Thyroid gland (tissue), 4 donors: ENCODE measurements around the gene DLG2. TPM values are rescaled to one million over a fixed set of nuclear protein-coding genes. Genes with fewer than 3 reads are reported as not detected.

Experiments used
- DNase-seq, 2 donors: peaks; one replicate each; pipeline ENCODE4 v3.0.0-alpha.2; 2019
- H3K27ac ChIP-seq, 3 donors: fragments of 200-600 bp; sonication (generic); 1 replicate in 2 of 3; 2 replicates in 1 of 3; pipeline ENCODE4 v1.5.1; 2016 to 2019; ENCODE audit warnings: mild to moderate bottlenecking in 1 of 3, moderate library complexity in 1 of 3
- H3K27me3 ChIP-seq: fragments of 200-600 bp; sonication (generic); one replicate; pipeline ENCODE4 v1.5.1; 2019
- H3K36me3 ChIP-seq, 2 donors: fragments of 200-600 bp; sonication (generic); one replicate each; pipeline ENCODE4 v1.5.1; 2016 to 2019
- H3K4me1 ChIP-seq, 2 donors: fragments of 200-600 bp; sonication (generic); one replicate each; pipeline ENCODE4 v1.5.1; 2017 to 2019
- H3K4me3 ChIP-seq, 3 donors: fragments of 200-600 bp; sonication (generic); replicated peaks in 1 of 3; 1 replicate in 2 of 3; 2 replicates in 1 of 3; pipeline ENCODE4 v1.5.1; 2016; ENCODE audit warnings: mild to moderate bottlenecking in 1 of 3
- H3K9me3 ChIP-seq: fragments of 200-600 bp; sonication (generic); one replicate; pipeline ENCODE4 v1.5.1; 2017
- POLR2A ChIP-seq, 2 donors: fragments of 450-650 bp; IDR thresholded peaks; one replicate each; pipeline ENCODE4 v1.6.1; 2017; ENCODE audit warnings: antibody characterized with exemption in 2 of 2, mild to moderate bottlenecking in 2 of 2, moderate library complexity in 1 of 2
- WGBS, 2 donors: methylation state at CpG; one replicate each; pipeline ENCODE4 v1.1.5; 2017; 5-methylcytosine and 5-hydroxymethylcytosine counted together
- intact Hi-C: fragments of 100-400 bp; cut with DNase I; formaldehyde crosslinking; loops from one replicate; pipeline ENCODE4 v1.15.1; 2023
- total RNA-seq, 4 donors: library from RNA; depleted of rRNA; stranded (reverse); fragments of >200 nt; gene quantifications; one replicate each; pipeline ENCODE4 v1.2.3, GENCODE V29; 2016
- TF ChIP-seq, protein P1 (sequence below), 6 experiments: fragments of 200-600 bp in 3 of 6; fragments of 450-650 bp in 3 of 6; sonication (generic) in 3 of 6; IDR thresholded peaks; one replicate each; pipeline ENCODE4 v1.5.1; 2016 to 2019; ENCODE audit warnings: antibody characterized with exemption in 6 of 6, mild to moderate bottlenecking in 2 of 6, inconsistent platforms in 1 of 6, moderate library complexity in 1 of 6

DLG2 gene
- total RNA-seq, 4 donors from 2014 or later: 29.4 to 79.4 (median 42.4) TPM

DNA sequence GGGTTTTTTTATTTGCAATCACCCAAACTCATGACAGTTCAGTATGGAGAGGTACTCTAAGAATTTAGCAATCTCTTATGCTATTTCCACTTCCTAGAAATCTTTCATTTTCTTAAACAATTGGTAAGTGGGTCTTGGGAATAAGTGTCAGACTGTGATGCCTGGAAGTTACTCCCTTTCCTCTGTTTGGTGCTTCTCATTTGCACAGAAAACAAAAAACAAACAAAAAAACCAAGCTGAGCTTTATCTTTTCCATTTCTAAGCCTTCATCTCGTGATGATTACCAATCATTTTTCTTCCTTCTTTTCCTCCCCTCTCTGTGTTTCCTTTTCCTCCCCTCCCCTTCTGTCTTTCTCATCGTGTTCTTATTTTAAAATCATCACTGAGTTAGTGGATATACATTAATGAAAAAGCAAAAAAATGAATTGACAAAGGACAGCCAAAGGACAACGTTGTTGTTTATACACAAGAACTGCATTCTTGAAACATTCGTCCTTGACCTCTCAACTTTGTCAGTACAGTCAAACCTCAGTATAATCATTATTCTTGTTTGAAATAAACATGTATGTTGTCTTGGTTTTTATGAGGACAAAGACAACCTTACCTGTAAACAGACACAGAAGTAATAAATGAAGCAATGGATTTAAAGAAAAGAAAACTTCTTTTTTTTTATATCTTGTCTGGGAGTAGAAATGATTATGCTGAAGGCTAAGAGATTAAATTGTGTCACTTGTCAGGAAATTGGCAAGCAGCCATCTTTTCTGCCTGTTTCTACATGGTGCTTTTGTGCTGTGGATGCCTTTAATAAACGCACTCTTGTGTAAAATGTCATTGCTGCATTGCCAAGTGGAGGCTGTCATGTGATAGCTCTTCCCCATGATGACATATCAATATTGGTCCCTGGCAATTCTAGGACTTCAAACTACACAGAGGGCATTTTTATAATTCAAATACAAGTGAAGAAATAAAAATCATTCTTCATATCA lies 1537.8 kb downstream of the DLG2 start:
- intact Hi-C loops: no loop called here
- no peak overlapping the region for H3K4me3 ChIP-seq
- no peak for TF ChIP-seq POLR2A (IDR thresholded peaks at IDR 0.05)
- TF ChIP-seq, protein P1, sequence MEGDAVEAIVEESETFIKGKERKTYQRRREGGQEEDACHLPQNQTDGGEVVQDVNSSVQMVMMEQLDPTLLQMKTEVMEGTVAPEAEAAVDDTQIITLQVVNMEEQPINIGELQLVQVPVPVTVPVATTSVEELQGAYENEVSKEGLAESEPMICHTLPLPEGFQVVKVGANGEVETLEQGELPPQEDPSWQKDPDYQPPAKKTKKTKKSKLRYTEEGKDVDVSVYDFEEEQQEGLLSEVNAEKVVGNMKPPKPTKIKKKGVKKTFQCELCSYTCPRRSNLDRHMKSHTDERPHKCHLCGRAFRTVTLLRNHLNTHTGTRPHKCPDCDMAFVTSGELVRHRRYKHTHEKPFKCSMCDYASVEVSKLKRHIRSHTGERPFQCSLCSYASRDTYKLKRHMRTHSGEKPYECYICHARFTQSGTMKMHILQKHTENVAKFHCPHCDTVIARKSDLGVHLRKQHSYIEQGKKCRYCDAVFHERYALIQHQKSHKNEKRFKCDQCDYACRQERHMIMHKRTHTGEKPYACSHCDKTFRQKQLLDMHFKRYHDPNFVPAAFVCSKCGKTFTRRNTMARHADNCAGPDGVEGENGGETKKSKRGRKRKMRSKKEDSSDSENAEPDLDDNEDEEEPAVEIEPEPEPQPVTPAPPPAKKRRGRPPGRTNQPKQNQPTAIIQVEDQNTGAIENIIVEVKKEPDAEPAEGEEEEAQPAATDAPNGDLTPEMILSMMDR (IDR thresholded peaks at IDR 0.05): no peak
- H3K36me3 ChIP-seq: no peaks in the 10 kb centered on the region
- peak; percentile 49 to 56 for DNase-seq
- H3K27ac ChIP-seq: no peak overlapping the region
- peaks cover 0 to 5% of the 10 kb centered on the region in 2 donors for H3K4me1 ChIP-seq
- WGBS, 2 donors: 33 to 38% methylated on average over 5 of the region's 5 CpGs
- no peaks in the 10 kb centered on the region for H3K27me3 ChIP-seq
- H3K9me3 ChIP-seq: no peaks in the 10 kb centered on the region

DNA sequence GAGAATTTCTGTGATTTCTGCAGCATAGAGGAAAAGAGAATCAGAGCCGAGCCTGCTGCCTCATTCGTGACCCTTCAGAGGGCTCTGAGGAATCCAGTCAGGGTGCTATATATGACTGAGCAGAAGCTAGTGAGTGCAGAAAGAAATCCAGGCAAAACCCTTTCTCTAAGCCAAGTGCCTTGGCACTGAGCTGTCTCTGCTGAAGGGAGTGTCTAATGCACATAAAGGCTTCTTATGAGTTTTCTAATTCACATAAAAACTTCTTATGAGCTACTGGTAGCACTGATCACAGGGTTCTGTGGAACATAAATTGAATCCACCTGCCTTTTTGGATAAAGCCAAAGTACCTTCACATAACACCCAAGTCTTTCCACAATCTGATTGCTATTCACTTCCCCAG lies 1555.3 kb downstream of the DLG2 start:
- no peaks in the 10 kb centered on the region for H3K9me3 ChIP-seq
- no peak for DNase-seq
- TF ChIP-seq POLR2A (IDR thresholded peaks at IDR 0.05): no peak
- TF ChIP-seq, protein P1 (IDR thresholded peaks at IDR 0.05): no peak
- WGBS, 2 donors: 78 to 87% methylated on average over 2 of the region's 2 CpGs
- no peaks in the 10 kb centered on the region for H3K36me3 ChIP-seq
- intact Hi-C loops: no loop called here
- no peak overlapping the region for H3K4me3 ChIP-seq
- H3K27ac ChIP-seq: no peak overlapping the region
- no peaks in the 10 kb centered on the region for H3K27me3 ChIP-seq
- no peaks in the 10 kb centered on the region for H3K4me1 ChIP-seq

DNA sequence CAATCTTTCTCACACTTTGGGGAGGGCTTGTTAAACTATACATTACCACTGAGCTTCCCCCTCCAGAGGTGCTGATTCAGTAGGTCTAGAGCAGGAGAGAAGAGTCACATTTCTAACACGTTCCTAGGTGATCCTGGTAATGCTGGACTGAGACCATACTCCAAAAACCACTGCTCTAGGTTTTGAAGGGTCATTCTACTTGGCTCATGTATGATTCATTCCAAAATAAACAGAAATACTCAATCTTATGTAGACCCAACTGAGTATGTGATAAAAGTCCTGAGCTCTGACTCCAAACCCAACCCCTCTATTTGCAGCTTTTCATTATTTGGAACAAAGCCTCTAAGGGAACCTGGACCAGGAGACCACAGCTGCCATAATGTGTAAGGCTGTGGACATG lies 1558.1 kb downstream of the DLG2 start:
- H3K27me3 ChIP-seq: no peaks in the 10 kb centered on the region
- no peak for DNase-seq
- 50 to 52% methylated on average over 1 of the region's 1 CpG for WGBS, 2 donors
- no peaks in the 10 kb centered on the region for H3K9me3 ChIP-seq
- H3K4me3 ChIP-seq: no peak overlapping the region
- H3K27ac ChIP-seq: no peak overlapping the region
- intact Hi-C loops: no loop called here
- no peaks in the 10 kb centered on the region for H3K4me1 ChIP-seq
- TF ChIP-seq, protein P1 (IDR thresholded peaks at IDR 0.05): no peak
- TF ChIP-seq POLR2A (IDR thresholded peaks at IDR 0.05): no peak
- no peaks in the 10 kb centered on the region for H3K36me3 ChIP-seq

DNA sequence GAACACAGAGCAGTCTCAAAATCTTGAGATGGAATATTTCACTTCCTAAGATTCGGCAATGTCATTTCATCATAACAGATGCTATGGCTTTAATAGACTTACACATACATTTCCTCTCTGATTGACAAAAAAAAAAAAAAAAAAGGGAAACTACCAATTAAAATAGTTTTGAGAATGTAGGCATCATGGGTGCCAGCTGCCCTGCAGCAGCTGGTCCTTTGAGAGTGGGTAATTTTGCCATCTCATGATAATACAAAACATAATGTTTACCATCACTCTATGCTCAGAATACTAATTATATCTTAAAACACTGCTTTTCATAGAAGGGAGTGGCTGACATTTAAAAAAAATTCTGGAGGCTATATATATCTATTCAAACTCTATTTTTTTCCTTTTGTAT lies 1565.4 kb downstream of the DLG2 start:
- Histone ChIP-seq H3K4me3 (no peak overlapping the region), H3K4me1 (no peaks in the 10 kb centered on the region), H3K9me3 (no peaks in the 10 kb centered on the region), H3K27me3 (no peaks in the 10 kb centered on the region), H3K27ac (no peak overlapping the region), H3K36me3 (no peaks in the 10 kb centered on the region)
- no peak for TF ChIP-seq POLR2A (IDR thresholded peaks at IDR 0.05)
- TF ChIP-seq, protein P1 (IDR thresholded peaks at IDR 0.05): no peak
- no peak for DNase-seq
- intact Hi-C loops: no loop called here
- 91 to 92% methylated on average over 1 of the region's 1 CpG for WGBS, 2 donors
